Hypothalamus (tissue), 51 donors: Measurements from ENCODE around the gene UGCG.

Experiments
- DNase-seq, 51 donors: peaks; one replicate each; lab custom pipeline; 2025; lab: John Stamatoyannopoulos, UW

Gene UGCG

GRCh38 chr9:111975709-111976108 lies 79.1 kb downstream of the UGCG start:
- DNase-seq = peak in 1 of 51 donors; percentile 5

GRCh38 chr9:111978616-111979015 lies 82.0 kb downstream of the UGCG start:
- no peak for DNase-seq

- no peak for DNase-seq
Measured at GRCh38 chr9:111979561-111979960, 82.9 kb downstream of the UGCG start.

GRCh38 chr9:111980398-111980797 lies 83.8 kb downstream of the UGCG start:
- no peak for DNase-seq

- DNase-seq = peak in 2 of 51 donors; percentile 2 to 4
Measured at GRCh38 chr9:111983484-111983908, 86.9 kb downstream of the UGCG start.

- DNase-seq = no peak
Measured at GRCh38 chr9:111984086-111984802, 87.6 kb downstream of the UGCG start.
